Activated CD4-positive, alpha-beta T cell treated with anti-CD3 and anti-CD28 coated beads, Interleukin-2, amount 10 ng/mL, durations not matched to agents 24 days and 14 days (primary cell): Measurements from ENCODE around the gene SECTM1. TPM values are rescaled to one million over a fixed set of nuclear protein-coding genes. Genes with fewer than 3 reads are reported as not detected.
A peak's percentile ranks its signal among the peaks of the same experiment; 100 is the strongest.
"Not testable (repeated sequence)": the region's sequence is repeated elsewhere in the genome, so short reads cannot be mapped to it uniquely, and the experiment has no call there.

ENCODE experiments used
- DNase-seq: peaks from one replicate; pipeline ENCODE4 v3.0.0; 2022
- H3K27ac Mint-ChIP-seq: one replicate; pipeline ENCODE4 v1.8.0; 2022; ENCODE audit warnings: mild to moderate bottlenecking, mixed read lengths
- H3K27me3 Mint-ChIP-seq: one replicate; pipeline ENCODE4 v1.8.0; 2022; ENCODE audit warnings: mixed read lengths
- H3K36me3 Mint-ChIP-seq: one replicate; pipeline ENCODE4 v1.8.0; 2022; ENCODE audit warnings: low read depth, mild to moderate bottlenecking, mixed read lengths
- H3K4me1 Mint-ChIP-seq: one replicate; pipeline ENCODE4 v1.8.0; 2021; ENCODE audit warnings: mixed read lengths
- H3K4me3 Mint-ChIP-seq: one replicate; pipeline ENCODE4 v1.8.0; 2022; ENCODE audit warnings: mild to moderate bottlenecking, moderate library complexity, mixed read lengths
- H3K9me3 Mint-ChIP-seq: one replicate; pipeline ENCODE4 v1.8.0; 2021; ENCODE audit warnings: mixed read lengths
- intact Hi-C: fragments of 100-400 bp; cut with micrococcal nuclease; formaldehyde crosslinking; loops from one replicate; pipeline ENCODE4 v1.15.1; 2023
- total RNA-seq: library from RNA; stranded (reverse); gene quantifications from 2 replicates; pipeline ENCODE4 v1.2.3, GENCODE V29; 2022

SECTM1 gene
- total RNA-seq, 1 donor from 2014 or later = 4.6 TPM

DNA sequence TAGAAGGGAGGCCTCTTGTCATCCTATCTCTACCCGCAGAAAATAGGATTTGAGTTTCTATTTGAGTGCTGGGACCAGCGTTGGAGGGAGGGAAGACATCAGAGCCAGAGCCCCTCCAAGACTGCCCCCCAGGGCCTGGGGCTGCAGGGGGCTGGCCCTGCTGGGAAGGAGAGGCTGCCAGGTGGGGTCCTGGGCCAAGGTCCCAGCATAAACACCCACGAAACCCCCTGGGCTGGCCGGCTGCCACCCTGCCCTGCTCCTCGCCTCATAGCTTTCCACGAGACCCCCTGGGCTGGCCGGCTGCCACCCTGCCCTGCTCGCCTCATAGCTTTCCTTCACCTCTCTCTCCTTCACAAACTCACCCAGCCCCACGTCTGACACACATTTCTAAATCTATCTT is 14.9 kb upstream of the SECTM1 start:
- Mint-ChIP-seq H3K4me3 (no peak overlapping the region), H3K27me3 (peaks cover 7% of the 10 kb centered on the region), H3K36me3 (no peaks in the 10 kb centered on the region), H3K4me1 (peaks cover 7% of the 10 kb centered on the region), H3K9me3 (no peaks in the 10 kb centered on the region), H3K27ac (no peak overlapping the region)
- DNase-seq = no peak
- intact Hi-C loops = no loop called here

DNA sequence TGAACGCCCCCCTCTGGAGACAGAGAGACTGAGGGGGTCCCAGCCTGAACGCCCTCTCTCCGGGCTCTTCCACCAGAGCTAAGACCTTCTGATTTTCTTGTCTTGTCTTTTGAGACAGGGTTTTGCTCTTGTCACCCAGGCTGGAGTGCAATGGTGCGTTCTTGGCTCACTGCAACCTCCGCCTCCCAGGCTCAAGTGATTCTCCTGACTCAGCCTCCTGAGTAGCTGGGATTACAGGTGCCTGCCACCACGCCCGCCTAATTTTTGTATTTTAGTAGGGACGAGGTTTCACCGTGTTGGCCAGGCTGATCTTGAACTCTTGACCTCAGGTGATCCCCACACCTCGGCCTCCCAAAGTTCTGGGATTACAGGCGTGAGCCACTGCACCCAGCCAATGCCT is 14.4 kb upstream of the SECTM1 start:
- DNase-seq, intact Hi-C loops, H3K27ac Mint-ChIP-seq, H3K9me3 Mint-ChIP-seq, H3K4me3 Mint-ChIP-seq, H3K4me1 Mint-ChIP-seq, H3K27me3 Mint-ChIP-seq, H3K36me3 Mint-ChIP-seq: not testable (repeated sequence)

DNA sequence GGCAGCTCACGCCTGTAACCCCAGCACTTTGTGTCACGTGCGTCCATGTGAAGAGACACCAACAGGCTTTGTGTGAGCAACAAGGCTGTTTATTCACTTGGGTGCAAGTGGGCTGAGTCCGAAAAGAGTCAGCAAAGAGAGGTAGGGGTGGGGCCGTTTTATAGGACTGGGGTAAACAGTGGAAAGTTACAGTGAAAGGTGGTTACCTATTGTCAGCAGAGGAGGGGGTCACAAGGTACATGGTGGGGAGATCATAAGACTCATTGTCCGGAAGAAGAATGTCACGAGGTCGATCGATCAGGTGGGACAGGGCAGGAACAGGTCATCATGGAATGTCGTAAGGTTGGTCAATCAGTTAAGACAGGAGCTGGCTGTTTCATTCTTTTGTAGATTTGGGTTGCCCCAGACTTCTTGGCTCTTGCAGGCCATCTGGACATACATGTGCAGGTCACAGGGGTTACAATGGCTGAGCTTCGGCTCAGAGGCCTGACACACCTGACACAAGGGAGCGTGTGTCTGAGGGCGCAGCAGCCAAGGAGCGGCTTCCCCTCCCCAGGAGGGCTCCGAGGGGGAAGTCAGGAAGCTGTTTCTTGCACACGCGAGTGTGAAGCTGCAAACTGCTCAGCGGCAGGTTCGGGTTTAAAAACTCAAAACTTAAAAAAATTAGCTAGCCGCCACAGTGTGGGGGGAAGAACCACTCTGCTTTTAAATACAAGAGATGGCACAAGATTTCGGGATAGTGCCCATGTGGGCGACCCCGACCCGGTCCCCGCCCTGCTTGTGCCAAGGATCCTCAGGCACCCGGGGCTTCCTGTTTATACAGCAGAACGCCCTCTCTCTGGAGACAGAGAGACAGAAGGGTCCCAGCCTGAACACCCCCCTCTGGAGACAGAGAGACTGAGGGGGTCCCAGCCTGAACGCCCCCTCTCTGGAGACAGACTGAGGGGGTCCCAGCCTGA is 13.1 kb upstream of the SECTM1 start:
- Mint-ChIP-seq H3K36me3 (no peaks in the 10 kb centered on the region), H3K27ac (no peak overlapping the region), H3K27me3 (peaks cover 8% of the 10 kb centered on the region), H3K4me1 (peaks cover 7% of the 10 kb centered on the region), H3K4me3 (no peak overlapping the region), H3K9me3 (no peaks in the 10 kb centered on the region)
- no peak for DNase-seq
- intact Hi-C loops = no loop called here

DNA sequence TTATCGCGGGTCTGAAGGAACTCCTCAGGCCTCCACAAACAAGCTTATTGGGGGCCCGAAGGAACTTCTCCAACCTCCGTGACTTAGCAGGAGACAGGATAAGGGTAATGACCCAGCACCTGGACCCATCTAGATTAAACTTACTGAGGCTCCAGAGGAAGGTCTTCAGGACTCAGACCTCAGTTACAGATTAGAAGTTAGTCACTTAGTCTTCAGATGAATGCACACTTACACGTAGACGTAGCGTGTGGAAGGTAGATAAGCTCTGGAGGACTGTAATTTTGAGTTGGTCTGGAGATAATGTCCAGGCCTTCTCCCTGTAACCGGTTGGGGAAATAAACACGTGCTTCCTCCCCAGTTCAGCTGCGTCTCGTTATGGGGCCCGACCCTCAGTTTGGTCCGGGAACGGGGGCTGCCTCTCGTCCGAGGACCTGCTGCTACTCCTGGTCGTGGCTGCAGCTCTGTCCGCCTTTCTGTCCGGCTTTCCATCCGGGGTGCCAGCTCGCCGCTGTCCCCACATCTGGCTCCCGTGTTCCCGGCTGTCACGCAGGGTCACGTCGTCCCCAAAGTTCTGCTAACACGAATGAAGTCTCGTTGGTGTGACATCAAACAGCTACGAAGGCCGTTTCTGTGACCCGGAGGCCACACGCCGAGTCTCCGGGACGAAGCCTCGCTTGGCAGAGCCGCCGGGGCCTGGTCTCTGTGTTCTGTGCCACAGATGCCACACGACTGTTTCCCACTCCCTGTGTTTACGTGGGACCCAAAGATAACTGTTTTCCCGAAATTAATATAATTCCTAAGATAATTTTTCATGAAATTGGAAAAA is 11.8 kb upstream of the SECTM1 start:
- no peak for DNase-seq
- Mint-ChIP-seq H3K9me3 (no peaks in the 10 kb centered on the region), H3K27me3 (peaks cover 8% of the 10 kb centered on the region), H3K27ac (no peak overlapping the region), H3K4me1 (peaks cover 6% of the 10 kb centered on the region), H3K36me3 (no peaks in the 10 kb centered on the region), H3K4me3 (no peak overlapping the region)
- intact Hi-C loops = no loop called here

DNA sequence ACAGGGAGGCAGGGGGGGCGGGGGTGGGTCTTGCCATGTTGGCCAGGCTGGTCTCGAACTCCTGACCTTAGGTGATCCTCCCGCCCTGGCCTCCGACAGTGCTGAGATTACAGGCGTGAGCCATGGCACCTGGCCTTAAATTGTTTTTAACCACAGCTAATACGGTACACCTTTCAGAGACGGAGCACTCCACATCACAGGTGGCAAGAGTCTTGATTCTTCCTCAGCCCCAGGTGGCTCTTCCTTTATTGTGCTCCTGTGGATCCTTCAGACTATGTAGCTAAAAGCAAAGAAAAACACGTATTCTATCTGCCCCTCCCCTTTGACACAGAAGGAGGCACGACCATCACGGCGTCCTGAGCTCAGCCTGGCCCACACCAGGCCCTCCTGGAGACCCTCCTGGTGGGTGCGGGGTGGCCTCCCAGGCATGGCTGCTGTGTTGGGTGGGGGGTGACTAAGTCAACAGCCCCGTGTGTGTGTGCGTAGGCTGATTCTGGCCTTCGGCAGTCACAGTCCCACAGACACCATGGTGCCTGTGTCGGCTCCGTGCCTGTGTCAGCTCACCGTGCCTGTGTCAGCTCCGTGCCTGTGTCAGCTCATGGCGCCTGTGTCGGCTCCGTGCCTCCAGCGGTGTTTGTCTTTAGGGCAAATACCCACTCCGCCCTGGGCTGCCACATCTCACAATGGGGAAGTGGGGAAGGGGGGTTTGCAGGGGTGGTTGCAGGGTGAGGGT is 10.8 kb upstream of the SECTM1 start:
- Mint-ChIP-seq H3K4me1 (peaks cover 6% of the 10 kb centered on the region), H3K4me3 (no peak overlapping the region), H3K27ac (no peak overlapping the region), H3K36me3 (no peaks in the 10 kb centered on the region), H3K9me3 (no peaks in the 10 kb centered on the region), H3K27me3 (peaks cover 6% of the 10 kb centered on the region)
- intact Hi-C loops = no loop called here
- DNase-seq = no peak

DNA sequence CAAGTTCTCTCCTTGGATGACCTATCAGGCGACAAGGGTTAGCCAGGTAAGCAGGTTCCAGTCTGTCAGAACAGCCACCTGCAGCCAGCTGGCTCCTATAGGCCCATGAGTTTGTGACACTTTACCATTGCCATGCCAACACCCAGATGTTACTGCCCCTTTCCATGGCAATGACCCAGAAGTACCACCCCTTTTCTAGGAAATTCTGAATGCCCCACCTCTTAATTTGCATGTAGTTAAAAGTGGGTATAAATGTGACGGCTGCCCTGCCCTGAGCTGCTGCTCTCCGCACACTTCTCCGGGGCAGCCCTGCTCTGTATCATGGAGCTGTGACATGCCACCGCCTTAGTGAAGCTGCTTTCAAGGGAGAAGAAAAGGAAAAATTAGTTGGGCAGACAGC is 10.0 kb upstream of the SECTM1 start:
- peaks cover 10% of the 10 kb centered on the region for H3K4me1 Mint-ChIP-seq
- intact Hi-C loops = no loop called here
- no peak for DNase-seq
- no peak overlapping the region for H3K4me3 Mint-ChIP-seq
- H3K27ac Mint-ChIP-seq = no peak overlapping the region
- H3K27me3 Mint-ChIP-seq = peaks cover 6% of the 10 kb centered on the region
- no peaks in the 10 kb centered on the region for H3K36me3 Mint-ChIP-seq
- H3K9me3 Mint-ChIP-seq = no peaks in the 10 kb centered on the region

DNA sequence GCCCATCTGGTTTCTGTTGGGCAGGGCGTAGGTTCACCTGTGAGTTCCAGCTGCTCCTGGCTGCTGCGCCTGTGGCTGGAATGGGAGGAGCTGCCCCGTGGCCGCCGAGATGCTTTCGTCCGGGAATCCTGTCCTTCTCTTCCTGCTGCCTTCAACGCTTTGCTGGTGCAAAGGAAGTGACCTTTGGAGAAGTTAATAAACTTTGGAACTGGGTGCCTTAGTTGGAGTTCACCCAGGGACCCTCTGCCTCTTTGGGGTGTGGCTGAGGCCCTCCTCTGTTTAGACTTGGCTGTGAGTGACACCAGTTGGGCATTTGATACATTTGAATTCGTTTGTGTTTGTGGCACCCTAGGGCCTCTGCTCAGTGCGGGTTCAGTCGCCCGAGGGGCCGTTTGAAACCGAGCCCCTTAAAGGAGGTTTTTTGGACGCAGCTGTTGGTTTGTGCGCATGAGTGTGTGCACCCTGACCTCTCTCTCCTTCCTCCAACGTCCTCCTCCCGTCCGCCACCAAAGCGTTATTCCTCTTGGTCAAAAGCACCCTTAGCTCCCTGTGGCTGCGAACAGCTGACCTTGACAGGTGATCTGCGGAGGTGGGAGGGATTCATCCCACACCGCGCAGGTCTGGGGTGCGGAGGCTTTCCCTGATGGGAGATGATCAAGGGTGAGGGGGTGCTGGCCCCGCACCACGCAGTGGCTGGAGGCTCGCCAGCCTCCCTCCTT is 9.0 kb upstream of the SECTM1 start:
- H3K4me1 Mint-ChIP-seq = peaks cover 10% of the 10 kb centered on the region
- H3K4me3 Mint-ChIP-seq = no peak overlapping the region
- H3K36me3 Mint-ChIP-seq = no peaks in the 10 kb centered on the region
- intact Hi-C loops = no loop called here
- H3K27ac Mint-ChIP-seq = no peak overlapping the region
- no peak for DNase-seq
- no peaks in the 10 kb centered on the region for H3K9me3 Mint-ChIP-seq
- peaks cover 6% of the 10 kb centered on the region for H3K27me3 Mint-ChIP-seq

DNA sequence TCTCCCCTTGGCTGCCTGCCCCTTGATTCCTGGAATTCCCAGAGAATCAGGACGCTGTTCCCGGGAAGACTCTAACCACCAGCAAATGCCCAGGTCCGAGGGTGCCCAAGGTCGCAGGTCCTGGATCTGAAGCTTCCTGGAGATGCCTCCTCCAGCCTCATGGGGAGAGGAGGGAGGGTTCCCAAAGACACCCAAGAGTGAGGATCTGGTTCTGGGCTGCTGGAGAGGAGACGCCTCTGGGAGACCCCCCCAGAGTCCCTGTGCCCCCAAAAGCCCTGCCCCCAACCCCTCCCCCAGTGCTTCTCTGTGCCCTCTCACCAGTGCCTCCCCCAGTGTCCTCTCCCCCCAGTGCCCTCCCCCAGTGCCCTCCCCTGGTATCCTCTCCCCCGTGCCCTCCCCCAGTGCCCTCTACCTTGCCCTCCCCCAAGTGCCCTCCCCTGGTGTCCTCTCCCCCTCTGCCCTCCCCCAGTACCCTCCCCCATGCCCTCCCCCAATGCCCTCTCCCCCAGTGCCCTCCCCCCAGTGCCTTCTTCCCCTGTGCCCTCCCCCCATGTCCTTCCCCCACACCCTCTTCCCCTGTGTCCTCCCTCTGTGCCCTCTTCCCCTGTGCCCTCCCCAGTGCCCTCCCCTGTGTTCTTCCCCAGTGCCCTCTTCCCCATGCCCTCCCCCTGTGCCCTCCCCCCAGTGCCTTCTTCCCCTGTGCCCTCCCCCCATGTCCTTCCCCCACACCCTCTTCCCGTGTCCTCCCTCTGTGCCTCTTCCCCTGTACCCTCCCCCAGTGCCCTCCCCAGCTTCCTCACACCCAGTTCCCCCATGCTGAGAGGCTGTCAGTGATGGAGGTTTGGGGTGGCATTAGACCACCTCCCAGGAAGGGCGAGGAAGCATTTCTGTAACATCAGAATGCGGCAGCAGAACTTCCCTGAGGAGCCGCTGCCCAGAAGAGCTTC is 6.3 kb upstream of the SECTM1 start:
- H3K4me1 Mint-ChIP-seq = peaks cover 17% of the 10 kb centered on the region
- H3K27me3 Mint-ChIP-seq = peaks cover 4% of the 10 kb centered on the region
- intact Hi-C loops = no loop called here
- no peak overlapping the region for H3K4me3 Mint-ChIP-seq
- H3K9me3 Mint-ChIP-seq = no peaks in the 10 kb centered on the region
- no peak for DNase-seq
- peaks cover 1% of the 10 kb centered on the region for H3K36me3 Mint-ChIP-seq
- no peak overlapping the region for H3K27ac Mint-ChIP-seq

DNA sequence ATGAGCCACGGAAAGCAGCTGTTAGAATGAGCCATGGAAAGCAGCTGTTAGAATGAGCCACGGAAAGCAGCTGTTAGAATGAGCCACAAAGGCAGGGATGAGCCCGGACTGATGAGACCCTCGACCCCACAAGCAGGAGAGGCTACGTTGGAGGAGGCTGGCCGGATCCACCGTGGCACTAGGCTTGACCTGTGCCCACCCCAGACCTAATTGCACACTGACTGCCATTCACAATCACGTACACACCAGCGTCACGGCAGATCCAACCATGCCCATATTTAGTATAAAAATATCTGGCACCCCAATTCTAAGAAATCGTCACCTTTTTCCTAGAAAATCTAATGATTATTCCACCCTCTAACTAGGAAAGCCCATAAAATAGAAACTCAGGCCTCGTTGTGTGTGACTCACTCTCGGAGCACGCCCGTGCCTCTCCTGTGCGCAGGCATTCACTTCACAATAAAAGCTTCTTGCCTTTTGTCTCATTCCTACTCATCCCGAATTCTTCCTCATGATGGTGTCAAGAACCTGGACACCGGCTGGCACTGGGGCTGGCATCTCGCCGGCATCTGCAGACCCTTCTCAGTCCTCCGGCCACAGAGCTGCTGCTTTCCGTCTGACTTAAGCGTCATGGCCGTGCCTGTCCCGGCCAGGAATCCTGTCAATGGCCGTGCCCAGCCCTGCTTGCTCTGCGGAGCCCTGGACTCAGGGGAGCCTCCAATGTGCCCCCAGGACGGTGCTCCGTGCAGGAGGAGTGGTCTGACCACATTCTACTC is 5.5 kb upstream of the SECTM1 start:
- no peak for DNase-seq
- H3K9me3 Mint-ChIP-seq = no peaks in the 10 kb centered on the region
- no peak overlapping the region for H3K4me3 Mint-ChIP-seq
- H3K27ac Mint-ChIP-seq = no peak overlapping the region
- H3K36me3 Mint-ChIP-seq = peaks cover 2% of the 10 kb centered on the region
- intact Hi-C loops = no loop called here
- peaks cover 5% of the 10 kb centered on the region for H3K27me3 Mint-ChIP-seq
- peaks cover 24% of the 10 kb centered on the region for H3K4me1 Mint-ChIP-seq

DNA sequence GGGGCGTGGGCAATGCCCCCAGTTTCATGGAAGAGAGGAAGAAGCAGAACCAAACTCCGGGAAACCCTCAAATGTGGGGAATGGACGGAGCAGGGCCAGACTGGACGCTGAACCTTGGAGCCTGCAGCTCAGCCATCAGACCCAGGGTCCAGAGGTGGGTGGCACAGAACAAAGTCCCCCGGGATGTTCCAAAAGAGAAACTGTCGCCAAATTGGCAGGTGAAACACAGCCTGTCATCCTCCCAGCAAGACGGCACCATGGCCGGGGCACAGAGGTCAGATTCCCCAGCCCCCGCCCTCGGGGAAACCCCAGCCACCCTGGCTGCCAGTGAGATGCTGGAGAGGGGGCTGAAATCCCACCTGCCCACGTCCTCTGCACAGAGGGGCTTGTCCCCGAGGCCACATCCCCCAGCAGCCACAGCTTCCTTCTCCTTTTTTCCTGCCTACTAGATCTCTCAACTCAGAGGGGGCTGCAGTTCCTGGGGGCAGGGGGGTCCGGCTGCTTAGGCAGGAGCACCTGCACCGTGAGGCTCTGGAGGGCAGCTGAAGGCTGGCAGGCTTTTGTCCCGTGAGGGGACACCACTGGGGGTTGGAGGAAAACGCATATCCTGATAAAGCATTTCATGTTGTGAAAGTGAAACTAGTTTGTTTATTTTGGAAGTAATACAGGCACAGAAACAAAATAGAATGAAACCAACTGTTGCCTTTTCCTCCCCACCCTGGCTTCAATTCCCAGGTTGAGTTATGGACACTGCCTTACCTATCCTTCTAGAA is 1.2 kb upstream of the SECTM1 start:
- Mint-ChIP-seq H3K27ac (peak overlapping the region; percentile 95), H3K9me3 (no peaks in the 10 kb centered on the region), H3K4me3 (peak overlapping the region; percentile 93), H3K36me3 (peaks cover 2% of the 10 kb centered on the region), H3K27me3 (peaks cover 5% of the 10 kb centered on the region), H3K4me1 (peaks cover 31% of the 10 kb centered on the region)
- intact Hi-C loops = no loop called here
- DNase-seq = peak; percentile 79

DNA sequence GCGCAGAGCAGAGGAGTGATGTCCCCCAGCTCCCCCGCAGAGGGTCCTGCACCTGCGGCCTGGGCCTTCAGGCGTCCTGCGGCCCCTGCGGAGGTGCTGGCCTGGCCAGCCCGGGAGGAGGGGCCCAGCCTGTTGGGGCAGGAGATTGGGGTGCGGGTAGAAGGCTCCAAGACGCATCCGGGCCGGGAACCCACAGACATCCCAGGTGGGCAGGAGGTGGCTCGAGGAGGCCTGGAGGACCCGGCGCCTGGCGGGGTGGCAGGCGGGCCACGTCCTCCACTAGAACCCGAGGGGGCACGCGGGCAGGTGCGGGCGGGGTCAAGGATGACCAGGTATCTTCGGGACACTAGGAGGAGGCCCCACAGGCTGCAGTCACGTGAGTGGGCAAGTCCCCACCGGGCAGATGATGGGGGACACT is 647 bp upstream of the SECTM1 start:
- no peak for DNase-seq
- Mint-ChIP-seq H3K36me3 (peaks cover 2% of the 10 kb centered on the region), H3K4me1 (peaks cover 31% of the 10 kb centered on the region), H3K27me3 (peaks cover 5% of the 10 kb centered on the region), H3K9me3 (no peaks in the 10 kb centered on the region), H3K27ac (peak overlapping the region; percentile 95), H3K4me3 (peak overlapping the region; percentile 93)
- intact Hi-C loops = no loop called here
